OCI-LY7 (cell line): ENCODE results near the gene COG2. TPM values are rescaled to one million over a fixed set of nuclear protein-coding genes. Genes with fewer than 3 reads are reported as not detected.

ENCODE experiments used
- BruUV-seq: library from RNA; stranded (reverse); fragments of 400-500 nt; replicated peaks from 2 replicates; lab custom pipeline; 2021; lab: Mats Ljungman, UMichigan
- CTCF ChIA-PET: fragments of 300-600 bp; sonication (Branson Sonifier 250); formaldehyde crosslinking; loops from one replicate; lab custom pipeline; 2022; ENCODE audit warnings: antibody characterized with exemption; ENCODE audit not compliant: unreplicated experiment; lab: Charles Lee
- POLR2A ChIA-PET: fragments of 300-600 bp; sonication (Branson Sonifier 250); formaldehyde crosslinking; loops from one replicate; lab custom pipeline; 2022; ENCODE audit warnings: antibody characterized with exemption; lab: Charles Lee
- DNase-seq: peaks from one replicate; pipeline ENCODE4 v3.0.0-alpha.2; 2015; ENCODE audit warnings: low spot score
- H2AFZ ChIP-seq: fragments of 200-600 bp; sonication (generic), shearing (Covaris generic); 2 replicates; pipeline ENCODE4 v1.6.1; 2014; ENCODE audit warnings: mild to moderate bottlenecking, antibody characterized with exemption, low read length, moderate library complexity
- H3K27ac ChIP-seq: fragments of 200-600 bp; sonication (generic); 2 replicates; pipeline ENCODE4 v1.5.1; 2014; ENCODE audit warnings: mixed run types, low read depth, mild to moderate bottlenecking, moderate library complexity, low read length, inconsistent platforms; ENCODE audit not compliant: poor library complexity, severe bottlenecking
- H3K36me3 ChIP-seq: fragments of 200-600 bp; sonication (generic); 2 replicates; pipeline ENCODE4 v1.6.1; 2014; ENCODE audit warnings: mild to moderate bottlenecking, antibody characterized with exemption, low read length, moderate library complexity, mixed read lengths; ENCODE audit not compliant: insufficient read depth
- H3K4me1 ChIP-seq: fragments of 200-600 bp; sonication (generic); 2 replicates; pipeline ENCODE4 v1.5.1; 2014; ENCODE audit warnings: mild to moderate bottlenecking, low read length; ENCODE audit not compliant: insufficient read depth, poor library complexity, severe bottlenecking
- H3K4me2 ChIP-seq: fragments of 200-600 bp; sonication (generic); 2 replicates; pipeline ENCODE4 v1.6.1; 2014; ENCODE audit warnings: mild to moderate bottlenecking, low read length
- H3K4me3 ChIP-seq: fragments of 200-600 bp; sonication (generic); 2 replicates; pipeline ENCODE4 v1.5.1; 2014; ENCODE audit warnings: mild to moderate bottlenecking, low read depth, low read length; ENCODE audit not compliant: poor library complexity, severe bottlenecking
- H3K79me2 ChIP-seq: fragments of 200-600 bp; sonication (generic); 2 replicates; pipeline ENCODE4 v1.6.1; 2016; ENCODE audit warnings: low read depth, mild to moderate bottlenecking, low read length, moderate library complexity, mixed read lengths; ENCODE audit not compliant: insufficient read depth
- H3K9me2 ChIP-seq: fragments of 200-600 bp; sonication (generic); 2 replicates; pipeline ENCODE4 v1.6.1; 2016; ENCODE audit warnings: mild to moderate bottlenecking, low read length, mixed read lengths; ENCODE audit not compliant: insufficient read depth
- H3K9me3 ChIP-seq: fragments of 200-600 bp; sonication (generic); 2 replicates; pipeline ENCODE4 v1.6.1; 2014; ENCODE audit warnings: mild to moderate bottlenecking, mixed run types, low read length, mixed read lengths
- H4K20me1 ChIP-seq: fragments of 200-600 bp; sonication (generic); 2 replicates; pipeline ENCODE4 v1.6.1; 2014; ENCODE audit warnings: mild to moderate bottlenecking, antibody characterized with exemption, low read length, moderate library complexity, mixed read lengths; ENCODE audit not compliant: insufficient read depth
- CTCF ChIP-seq: fragments of 200-600 bp; sonication (generic); conservative IDR thresholded peaks from 2 replicates; pipeline ENCODE4 v1.5.1; 2014; ENCODE audit warnings: mild to moderate bottlenecking, antibody characterized with exemption, low read length, moderate library complexity, mixed read lengths
- EZH2phosphoT487 ChIP-seq: fragments of 200-600 bp; sonication (generic); IDR thresholded peaks from 2 replicates; pipeline ENCODE4 v1.6.1; 2018; ENCODE audit warnings: low read depth, borderline replicate concordance, mild to moderate bottlenecking, mixed run types, antibody characterized with exemption, low read length, moderate library complexity, mixed read lengths
- intact Hi-C: fragments of 100-400 bp; cut with micrococcal nuclease; formaldehyde crosslinking; loops from one replicate; pipeline ENCODE4 v1.10.0; 2022; ENCODE audit not compliant: unreplicated experiment
- total RNA-seq, 2 experiments: library from RNA; depleted of rRNA in 1 of 2; stranded (reverse); fragments of >200 nt in 1 of 2; shearing (Covaris generic) in 1 of 2; gene quantifications; 2 replicates each; pipeline ENCODE4 v1.2.3, GENCODE V29; 2014 to 2022

Gene COG2
- total RNA-seq, 2 experiments from 2014 or later: 30.5 to 35.3 TPM

- POLR2A ChIA-PET: interaction anchor here (1.0 to 1.5 kb wide), 2 partner anchors 21 to 529 kb away, joined by 3 read pairs; no protein-coding TSS in a partner anchor
Measured at GRCh38 chr1:230681599-230681998, 39.3 kb downstream of the COG2 start.

DNA sequence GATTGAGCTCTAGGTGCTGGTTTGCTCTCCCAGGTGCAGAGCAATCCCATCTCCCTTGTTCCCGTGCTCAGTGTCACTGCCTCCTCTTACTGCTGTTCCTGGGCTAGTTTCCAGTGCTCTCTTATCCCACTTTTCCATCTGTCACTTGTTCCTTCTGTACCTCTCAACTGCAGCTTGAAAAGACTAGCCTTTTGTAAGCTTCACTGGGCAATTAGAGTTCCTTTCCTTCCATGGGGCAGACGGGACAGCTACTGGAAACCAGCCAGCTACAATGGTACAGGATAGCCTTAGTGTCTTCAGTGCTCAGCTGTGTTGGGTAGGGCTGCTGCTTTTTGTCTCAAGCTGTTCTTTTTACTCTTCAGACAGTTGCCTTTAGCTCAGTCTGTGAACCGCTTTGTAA lies 40.0 kb downstream of the COG2 start:
- CTCF ChIA-PET: no interaction called here
- TF ChIP-seq CTCF (no peak), EZH2phosphoT487 (no peak)
- intact Hi-C loops: no loop called here
- H3K4me1 ChIP-seq: no peaks in the 10 kb centered on the region
- POLR2A ChIA-PET: interaction anchor here (0.8 to 1.5 kb wide), 4 partner anchors 9 to 528 kb away, joined by 3 to 5 read pairs (median 4); no protein-coding TSS in a partner anchor
- H3K27ac ChIP-seq: no peak overlapping the region
- no peak overlapping the region for H3K4me3 ChIP-seq
- no peaks in the 10 kb centered on the region for H3K9me2 ChIP-seq
- no TSS peak for BruUV-seq
- no peaks in the 10 kb centered on the region for H4K20me1 ChIP-seq
- no peaks in the 10 kb centered on the region for H3K79me2 ChIP-seq
- peaks cover 97% of the 10 kb centered on the region for H3K36me3 ChIP-seq
- H2AFZ ChIP-seq: no peak overlapping the region
- H3K4me2 ChIP-seq: no peak overlapping the region
- no peaks in the 10 kb centered on the region for H3K9me3 ChIP-seq
- DNase-seq: no peak

More at GRCh38 chr1:230681599-230681998, 39.3 kb downstream of the COG2 start:
- Histone ChIP-seq H3K36me3 (peaks cover 97% of the 10 kb centered on the region), H3K4me3 (no peak overlapping the region), H3K9me2 (no peaks in the 10 kb centered on the region), H3K79me2 (no peaks in the 10 kb centered on the region), H4K20me1 (no peaks in the 10 kb centered on the region), H3K4me2 (no peak overlapping the region), H3K9me3 (no peaks in the 10 kb centered on the region), H2AFZ (no peak overlapping the region), H3K4me1 (no peaks in the 10 kb centered on the region), H3K27ac (no peak overlapping the region)
- CTCF ChIA-PET: no interaction called here
- no peak for DNase-seq
- no TSS peak for BruUV-seq
- intact Hi-C loops: no loop called here
- TF ChIP-seq EZH2phosphoT487: no peak
- TF ChIP-seq CTCF: no peak

- no peak overlapping the region for H3K4me3 ChIP-seq
- intact Hi-C loops: no loop called here
- H3K79me2 ChIP-seq: no peaks in the 10 kb centered on the region
- no peaks in the 10 kb centered on the region for H3K9me3 ChIP-seq
- H4K20me1 ChIP-seq: no peaks in the 10 kb centered on the region
- CTCF ChIA-PET: no interaction called here
- no TSS peak for BruUV-seq
- DNase-seq: no peak
- peaks cover 96% of the 10 kb centered on the region for H3K36me3 ChIP-seq
- POLR2A ChIA-PET: interaction anchor here (0.7 to 1.5 kb wide), 4 partner anchors 22 to 154 kb away, joined by 3 to 6 read pairs (median 4); no protein-coding TSS in a partner anchor
- TF ChIP-seq CTCF (no peak), EZH2phosphoT487 (no peak)
- no peak overlapping the region for H3K4me2 ChIP-seq
- no peak overlapping the region for H3K27ac ChIP-seq
- no peak overlapping the region for H2AFZ ChIP-seq
- no peaks in the 10 kb centered on the region for H3K4me1 ChIP-seq
- H3K9me2 ChIP-seq: no peaks in the 10 kb centered on the region
Measured at GRCh38 chr1:230682882-230683610, 40.8 kb downstream of the COG2 start.
